ENCODE results near the gene VHLL.

Gene VHLL

GRCh38 chr1:156262461-156263287 lies 36.4 kb downstream of the VHLL start:
- Histone ChIP-seq H3K4me1 (ENCODE audit: low read length) (no peaks in the 10 kb centered on the region), H3K4me2 (ENCODE audit: low read depth, low read length) (no peak overlapping the region), H2AFZ (ENCODE audit: low read length) (no peak overlapping the region), H3K9me2 (replicated peaks; ENCODE audit: insufficient read depth, low read length) (no peaks in the 10 kb centered on the region), H3K27ac (ENCODE audit: low read length) (no peak overlapping the region), H3K36me3 (replicated peaks; ENCODE audit: insufficient read depth, low read length) (peaks cover 44% of the 10 kb centered on the region), H3K79me2 (ENCODE audit: low read length) (0 out of 2 replicates have a peak, but pooled peaks cover 9% of the 10 kb centered on the region), H3K27me3 (replicated peaks; ENCODE audit: insufficient read depth, low read length) (no peaks in the 10 kb centered on the region), H3K4me3 (ENCODE audit: low read length) (no peak overlapping the region), H3K9me3 (replicated peaks; ENCODE audit: insufficient read depth, low read length) (no peaks in the 10 kb centered on the region), H3F3A (ENCODE audit: insufficient read depth, low read length) (no peaks in the 10 kb centered on the region), H3K9ac (ENCODE audit: low read length) (no peak overlapping the region), H4K20me1 (ENCODE audit: insufficient read depth, low read length) (no peaks in the 10 kb centered on the region)
- TF ChIP-seq CTCF (IDR thresholded peaks at IDR 0.05; ENCODE audit: low read length) = no peak
- no peak for TF ChIP-seq EZH2 (optimal IDR thresholded peaks at IDR 0.05; ENCODE audit: low read depth, low read length)
- TF ChIP-seq EZH2phosphoT487 (IDR thresholded peaks at IDR 0.05; ENCODE audit: low read length) = no peak
- no peak for DNase-seq

GRCh38 chr1:156260896-156261295 lies 38.2 kb downstream of the VHLL start:
- no peaks in the 10 kb centered on the region for H3K9me2 ChIP-seq (replicated peaks; ENCODE audit: insufficient read depth, low read length)
- H3K27ac ChIP-seq (ENCODE audit: low read length) = no peak overlapping the region
- H3K4me3 ChIP-seq (ENCODE audit: low read length) = no peak overlapping the region
- no peaks in the 10 kb centered on the region for H3K9me3 ChIP-seq (replicated peaks; ENCODE audit: insufficient read depth, low read length)
- 0 out of 2 replicates have a peak, but pooled peaks cover 9% of the 10 kb centered on the region for H3K79me2 ChIP-seq (ENCODE audit: low read length)
- H3K9ac ChIP-seq (ENCODE audit: low read length) = no peak overlapping the region
- H3K4me1 ChIP-seq (ENCODE audit: low read length) = no peaks in the 10 kb centered on the region
- H3K27me3 ChIP-seq (replicated peaks; ENCODE audit: insufficient read depth, low read length) = no peaks in the 10 kb centered on the region
- no peaks in the 10 kb centered on the region for H4K20me1 ChIP-seq (ENCODE audit: insufficient read depth, low read length)
- no peak for TF ChIP-seq EZH2phosphoT487 (IDR thresholded peaks at IDR 0.05; ENCODE audit: low read length)
- no peak for TF ChIP-seq EZH2 (optimal IDR thresholded peaks at IDR 0.05; ENCODE audit: low read depth, low read length)
- no peak for TF ChIP-seq CTCF (IDR thresholded peaks at IDR 0.05; ENCODE audit: low read length)
- no peak for DNase-seq
- H3K36me3 ChIP-seq (replicated peaks; ENCODE audit: insufficient read depth, low read length) = peaks cover 32% of the 10 kb centered on the region
- no peak overlapping the region for H2AFZ ChIP-seq (ENCODE audit: low read length)
- H3K4me2 ChIP-seq (ENCODE audit: low read depth, low read length) = no peak overlapping the region
- H3F3A ChIP-seq (ENCODE audit: insufficient read depth, low read length) = no peaks in the 10 kb centered on the region

- Histone ChIP-seq H3K4me2 (ENCODE audit: low read depth, low read length) (no peak overlapping the region), H3K27ac (ENCODE audit: low read length) (no peak overlapping the region), H3K4me1 (ENCODE audit: low read length) (no peaks in the 10 kb centered on the region), H3K9me2 (replicated peaks; ENCODE audit: insufficient read depth, low read length) (no peaks in the 10 kb centered on the region), H3K27me3 (replicated peaks; ENCODE audit: insufficient read depth, low read length) (no peaks in the 10 kb centered on the region), H3K36me3 (replicated peaks; ENCODE audit: insufficient read depth, low read length) (peaks cover 32% of the 10 kb centered on the region), H3F3A (ENCODE audit: insufficient read depth, low read length) (no peaks in the 10 kb centered on the region), H3K4me3 (ENCODE audit: low read length) (no peak overlapping the region), H3K79me2 (ENCODE audit: low read length) (0 out of 2 replicates have a peak, but pooled peaks cover 3% of the 10 kb centered on the region), H3K9me3 (replicated peaks; ENCODE audit: insufficient read depth, low read length) (no peaks in the 10 kb centered on the region), H2AFZ (ENCODE audit: low read length) (no peak overlapping the region), H4K20me1 (ENCODE audit: insufficient read depth, low read length) (no peaks in the 10 kb centered on the region), H3K9ac (ENCODE audit: low read length) (no peak overlapping the region)
- no peak for TF ChIP-seq EZH2phosphoT487 (IDR thresholded peaks at IDR 0.05; ENCODE audit: low read length)
- TF ChIP-seq CTCF (IDR thresholded peaks at IDR 0.05; ENCODE audit: low read length) = peak; percentile 40
- no peak for TF ChIP-seq EZH2 (optimal IDR thresholded peaks at IDR 0.05; ENCODE audit: low read depth, low read length)
- DNase-seq = no peak
These were observed 39.3 kb downstream of the VHLL start for GRCh38 chr1:156259805-156260204.

Data from MM.1S (cell line).